RWPE2 (cell line): Measurements from ENCODE around the gene RBMS3.

ENCODE experiments used
- ATAC-seq: fragments of 200-7000 bp; cut with Tn5 transposase; 3 replicates; pipeline ENCODE4 v1.9.1; 2021; ENCODE audit warnings: low read depth
- DNase-seq: peaks from one replicate; pipeline ENCODE4 v3.0.0-alpha.2; 2020; ENCODE audit warnings: low spot score
- H3K27ac ChIP-seq: fragments of 450-650 bp; 2 replicates; pipeline ENCODE4 v1.5.1; 2017; ENCODE audit warnings: mild to moderate bottlenecking; ENCODE audit not compliant: poor library complexity, severe bottlenecking
- H3K27me3 ChIP-seq: fragments of 250-450 bp; sonication (Bioruptor Pico); 2 replicates; pipeline ENCODE4 v1.5.1; 2021; ENCODE audit warnings: mild to moderate bottlenecking, moderate library complexity; ENCODE audit not compliant: insufficient read depth, poor library complexity, severe bottlenecking
- H3K36me3 ChIP-seq: fragments of 250-450 bp; sonication (Bioruptor Pico); 2 replicates; pipeline ENCODE4 v1.5.1; 2020; ENCODE audit warnings: low read depth, mild to moderate bottlenecking, moderate library complexity
- H3K4me1 ChIP-seq: fragments of 250-450 bp; sonication (Bioruptor Pico); 2 replicates; pipeline ENCODE4 v1.5.1; 2021; ENCODE audit warnings: mild to moderate bottlenecking, moderate library complexity; ENCODE audit not compliant: insufficient read depth, poor library complexity, severe bottlenecking
- H3K4me3 ChIP-seq: fragments of 250-450 bp; sonication (Bioruptor Pico); 2 replicates; pipeline ENCODE4 v1.5.1; 2021; ENCODE audit warnings: mild to moderate bottlenecking, moderate library complexity; ENCODE audit not compliant: severe bottlenecking
- H3K9me3 ChIP-seq: fragments of 250-450 bp; sonication (Bioruptor Pico); 2 replicates; pipeline ENCODE4 v1.5.1; 2021; ENCODE audit warnings: mild to moderate bottlenecking, moderate library complexity; ENCODE audit not compliant: severe bottlenecking
- TF ChIP-seq, protein P1 (sequence below): fragments of 450-650 bp; IDR thresholded peaks from one replicate; pipeline ENCODE4 v1.5.1; 2017; ENCODE audit warnings: mild to moderate bottlenecking, moderate library complexity; ENCODE audit not compliant: poor library complexity, severe bottlenecking

The RBMS3 gene

GRCh38 chr3:29265509-29266072, 15.3 kb upstream of the RBMS3 start:
- no peak for ATAC-seq
- Histone ChIP-seq H3K4me1 (no peaks in the 10 kb centered on the region), H3K4me3 (no peak overlapping the region), H3K27me3 (no peaks in the 10 kb centered on the region), H3K9me3 (no peaks in the 10 kb centered on the region), H3K27ac (no peak overlapping the region), H3K36me3 (no peaks in the 10 kb centered on the region)
- no peak for DNase-seq
- TF ChIP-seq, protein P1, sequence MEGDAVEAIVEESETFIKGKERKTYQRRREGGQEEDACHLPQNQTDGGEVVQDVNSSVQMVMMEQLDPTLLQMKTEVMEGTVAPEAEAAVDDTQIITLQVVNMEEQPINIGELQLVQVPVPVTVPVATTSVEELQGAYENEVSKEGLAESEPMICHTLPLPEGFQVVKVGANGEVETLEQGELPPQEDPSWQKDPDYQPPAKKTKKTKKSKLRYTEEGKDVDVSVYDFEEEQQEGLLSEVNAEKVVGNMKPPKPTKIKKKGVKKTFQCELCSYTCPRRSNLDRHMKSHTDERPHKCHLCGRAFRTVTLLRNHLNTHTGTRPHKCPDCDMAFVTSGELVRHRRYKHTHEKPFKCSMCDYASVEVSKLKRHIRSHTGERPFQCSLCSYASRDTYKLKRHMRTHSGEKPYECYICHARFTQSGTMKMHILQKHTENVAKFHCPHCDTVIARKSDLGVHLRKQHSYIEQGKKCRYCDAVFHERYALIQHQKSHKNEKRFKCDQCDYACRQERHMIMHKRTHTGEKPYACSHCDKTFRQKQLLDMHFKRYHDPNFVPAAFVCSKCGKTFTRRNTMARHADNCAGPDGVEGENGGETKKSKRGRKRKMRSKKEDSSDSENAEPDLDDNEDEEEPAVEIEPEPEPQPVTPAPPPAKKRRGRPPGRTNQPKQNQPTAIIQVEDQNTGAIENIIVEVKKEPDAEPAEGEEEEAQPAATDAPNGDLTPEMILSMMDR, result no peak

DNA sequence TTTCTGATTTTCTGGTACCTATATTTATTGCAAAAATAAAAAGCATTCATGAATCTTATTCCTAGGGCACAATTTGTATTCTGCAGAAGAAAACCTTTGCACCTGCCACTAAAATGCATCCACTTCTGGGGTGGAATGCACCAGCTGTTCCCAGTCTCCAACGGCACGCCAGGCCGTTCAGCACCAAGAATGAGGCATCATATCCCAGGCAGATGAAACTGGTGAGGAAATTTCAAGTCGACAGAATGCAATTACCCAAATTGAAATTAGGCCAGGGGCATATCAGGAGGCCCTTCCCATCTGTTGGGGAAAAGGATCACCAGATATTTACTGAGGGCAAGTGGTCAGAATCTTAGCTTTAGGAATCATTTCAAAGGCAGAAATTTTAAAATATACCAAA, 13.6 kb upstream of the RBMS3 start:
- no peaks in the 10 kb centered on the region for H3K36me3 ChIP-seq
- H3K4me1 ChIP-seq, result peaks cover 4% of the 10 kb centered on the region
- no peak for DNase-seq
- no peak for ATAC-seq
- H3K27ac ChIP-seq, result no peak overlapping the region
- H3K27me3 ChIP-seq, result no peaks in the 10 kb centered on the region
- no peaks in the 10 kb centered on the region for H3K9me3 ChIP-seq
- no peak overlapping the region for H3K4me3 ChIP-seq
- TF ChIP-seq, protein P1, result no peak

DNA sequence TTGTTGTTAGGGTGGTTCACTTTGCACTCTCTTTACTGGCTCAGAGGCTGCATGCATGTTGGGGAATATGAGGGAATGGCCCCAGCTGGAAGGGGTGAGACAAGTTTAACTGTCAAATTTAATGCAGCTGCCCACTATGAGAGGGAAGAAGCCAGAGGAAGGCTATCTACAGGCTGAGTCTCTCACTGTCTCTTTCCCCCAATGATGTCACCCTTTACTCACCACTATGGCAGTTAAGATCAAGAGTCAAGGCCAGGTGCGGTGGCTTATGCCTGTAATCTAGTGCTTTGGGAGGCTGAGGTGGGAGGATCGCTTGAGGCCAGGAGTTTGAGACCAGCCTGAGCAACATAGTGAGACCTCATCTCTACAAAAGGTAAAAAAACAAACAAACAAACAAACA, 12.2 kb upstream of the RBMS3 start:
- no peak overlapping the region for H3K27ac ChIP-seq
- no peaks in the 10 kb centered on the region for H3K36me3 ChIP-seq
- no peak overlapping the region for H3K4me3 ChIP-seq
- no peaks in the 10 kb centered on the region for H3K9me3 ChIP-seq
- no peaks in the 10 kb centered on the region for H3K27me3 ChIP-seq
- no peak for ATAC-seq
- no peak for DNase-seq
- H3K4me1 ChIP-seq, result peaks cover 4% of the 10 kb centered on the region
- TF ChIP-seq, protein P1, result no peak

DNA sequence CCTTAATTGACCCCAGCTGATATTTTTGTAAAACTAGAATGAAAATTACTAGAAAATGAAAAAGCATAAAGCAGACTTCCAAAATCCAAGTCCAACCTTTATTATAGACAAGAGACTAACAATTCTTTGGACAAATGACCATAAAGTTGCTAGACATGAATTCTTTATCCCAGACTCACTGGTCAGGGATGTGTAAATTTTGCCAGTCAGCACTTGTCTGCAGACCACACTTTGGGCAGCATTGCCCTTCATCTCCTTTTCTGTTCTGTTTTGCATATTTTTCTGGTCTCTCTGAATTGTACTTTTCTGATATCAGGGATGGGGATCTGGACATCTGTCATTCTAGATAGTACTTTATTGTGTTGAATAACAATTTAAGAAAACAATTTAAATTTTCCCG, 10.1 kb upstream of the RBMS3 start:
- H3K36me3 ChIP-seq, result no peaks in the 10 kb centered on the region
- TF ChIP-seq, protein P1, result no peak
- no peak for ATAC-seq

GRCh38 chr3:29271475-29271874, 9.4 kb upstream of the RBMS3 start:
- DNase-seq, result no peak
- no peaks in the 10 kb centered on the region for H3K9me3 ChIP-seq
- no peak for ATAC-seq
- H3K27me3 ChIP-seq, result no peaks in the 10 kb centered on the region
- H3K4me3 ChIP-seq, result no peak overlapping the region
- H3K36me3 ChIP-seq, result no peaks in the 10 kb centered on the region
- H3K4me1 ChIP-seq, result peaks cover 4% of the 10 kb centered on the region
- TF ChIP-seq, protein P1, result no peak
- no peak overlapping the region for H3K27ac ChIP-seq

More for the DNA sequence above, 10.1 kb upstream of the RBMS3 start:
- no peak overlapping the region for H3K27ac ChIP-seq
- no peak overlapping the region for H3K4me3 ChIP-seq
- H3K4me1 ChIP-seq, result peaks cover 4% of the 10 kb centered on the region
- DNase-seq, result no peak
- no peaks in the 10 kb centered on the region for H3K27me3 ChIP-seq
- no peaks in the 10 kb centered on the region for H3K9me3 ChIP-seq
